Measurements from ENCODE around the gene MPV17.
"Not testable (repeated sequence)": the region's sequence is repeated elsewhere in the genome, so short reads cannot be mapped to it uniquely, and the experiment has no call there.

Gene MPV17, protein sequence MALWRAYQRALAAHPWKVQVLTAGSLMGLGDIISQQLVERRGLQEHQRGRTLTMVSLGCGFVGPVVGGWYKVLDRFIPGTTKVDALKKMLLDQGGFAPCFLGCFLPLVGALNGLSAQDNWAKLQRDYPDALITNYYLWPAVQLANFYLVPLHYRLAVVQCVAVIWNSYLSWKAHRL

DNA sequence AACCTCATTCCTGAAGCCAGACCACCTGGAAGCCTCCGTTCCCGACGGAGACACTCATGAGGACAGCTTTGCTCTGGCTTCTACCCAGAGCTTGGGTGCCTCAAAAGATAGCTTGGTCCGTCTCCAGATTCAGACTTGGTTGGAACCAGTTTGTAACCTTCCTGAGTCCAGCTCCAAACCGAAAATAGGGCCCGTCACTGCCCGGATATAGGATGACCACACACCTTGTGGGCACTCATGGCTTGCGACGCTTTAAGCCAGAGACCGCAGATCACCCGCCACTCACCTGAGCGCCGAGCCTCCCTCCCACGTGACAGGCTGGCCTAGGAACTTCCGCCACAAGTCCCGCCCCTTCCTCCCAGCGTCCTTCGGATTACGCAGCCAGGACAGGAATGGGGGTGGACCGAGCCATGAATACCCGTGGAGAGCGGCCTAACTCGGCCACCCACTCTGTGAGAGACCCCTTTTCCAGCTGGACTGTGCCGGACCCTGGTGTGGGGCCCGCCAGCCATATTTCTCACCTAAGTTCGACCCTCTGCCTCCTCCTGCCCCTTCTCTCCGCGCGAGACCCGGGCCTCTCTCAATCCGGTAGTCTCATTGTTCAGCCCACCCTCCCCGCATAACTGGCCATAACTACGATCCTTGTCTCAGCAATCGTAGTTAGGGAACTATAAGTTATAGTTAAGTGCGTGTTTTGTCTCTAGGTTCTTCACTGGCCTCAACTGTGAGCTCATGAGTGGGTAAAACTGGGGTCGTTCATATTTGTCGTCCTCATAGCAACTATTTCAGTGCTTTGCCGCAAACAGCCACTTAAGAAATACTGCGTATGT lies at the start of gene MPV17:
Gene MPV17, minus strand, starts transcription at position 332 of the 830 bp plus-strand sequence. CDS start 580 bp downstream, outside the sequence.
- peak; percentile 73 to 86 for DNase-seq
- H3K27ac Mint-ChIP-seq, result peak within 1 kb of the TSS; percentile 99
- H3K4me3 Mint-ChIP-seq, result peak within 1 kb of the TSS; percentile 97 to 99
- no peaks in the 10 kb centered on the region for H3K9me3 Mint-ChIP-seq
- H3K4me1 Mint-ChIP-seq, result peaks cover 19% of the 10 kb centered on the region
- H3K27me3 Mint-ChIP-seq, result no peaks in the 10 kb centered on the region
- ATAC-seq, result peak; percentile 98

GRCh38 chr2:27370816-27371620 lies 48.1 kb upstream of the MPV17 start:
- no peaks in the 10 kb centered on the region for H3K27me3 Mint-ChIP-seq
- peak; percentile 27 for ATAC-seq
- no peaks in the 10 kb centered on the region for H3K9me3 Mint-ChIP-seq
- H3K4me1 Mint-ChIP-seq, result peaks cover 50% of the 10 kb centered on the region
- DNase-seq, result peak; percentile 24 to 54
- H3K4me3 Mint-ChIP-seq, result peak overlapping the region; percentile 81 to 85
- peak overlapping the region; percentile 93 to 97 for H3K27ac Mint-ChIP-seq

DNA sequence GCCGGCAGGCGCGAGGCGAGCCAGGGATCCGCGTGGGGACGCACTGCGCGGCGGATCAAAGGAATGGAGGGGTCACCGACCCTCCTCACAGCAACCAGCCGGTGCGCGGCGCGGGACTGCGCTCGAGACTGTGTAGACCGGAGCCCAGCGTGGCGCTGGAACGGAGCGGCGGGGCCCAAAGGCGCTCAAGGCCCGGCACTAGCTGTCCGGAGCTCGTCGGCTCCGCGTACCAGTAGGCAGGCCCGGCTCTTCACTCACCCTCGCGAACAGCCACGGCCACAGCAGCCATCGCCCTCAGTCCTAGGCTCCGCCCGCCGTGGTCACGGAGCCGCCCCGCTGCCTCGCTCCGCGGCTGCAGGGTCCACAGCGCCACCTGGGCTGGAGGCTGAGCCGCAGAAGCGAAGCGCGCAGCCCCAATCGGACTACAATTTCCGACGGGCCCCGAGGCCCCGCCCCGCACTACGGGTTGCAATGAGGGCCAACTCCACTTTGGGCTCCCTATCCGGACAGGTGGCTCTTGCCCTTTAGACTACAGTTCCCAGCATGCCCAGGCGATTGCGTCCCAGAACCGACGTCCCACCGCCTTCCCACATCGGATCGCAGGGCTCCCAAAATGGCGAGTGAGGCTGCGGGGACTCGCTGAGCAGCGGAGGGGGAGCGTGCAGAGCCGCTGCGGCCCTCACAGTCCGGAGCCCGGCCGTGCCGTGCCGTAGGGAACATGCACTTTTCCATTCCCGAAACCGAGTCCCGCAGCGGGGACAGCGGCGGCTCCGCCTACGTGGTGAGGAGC lies 47.3 kb upstream of the MPV17 start, which contains the start of the genes EIF2B4 and SNX17:
Gene EIF2B4, minus strand, starts transcription at position 313 of the 790 bp plus-strand sequence. Its CDS starts 24 bp downstream, at position 289.
Gene SNX17, plus strand, starts transcription at position 591 of the 790 bp plus-strand sequence. Its CDS starts 128 bp downstream, at position 719.
- Mint-ChIP-seq H3K4me3 (peak within 1 kb of the TSS; percentile 81 to 85), H3K9me3 (no peaks in the 10 kb centered on the region), H3K27me3 (no peaks in the 10 kb centered on the region), H3K27ac (peak within 1 kb of the TSS; percentile 93 to 98), H3K4me1 (peaks cover 50% of the 10 kb centered on the region)
- ATAC-seq (peak; percentile 94), DNase-seq (peak; percentile 99 to 100)

DNA sequence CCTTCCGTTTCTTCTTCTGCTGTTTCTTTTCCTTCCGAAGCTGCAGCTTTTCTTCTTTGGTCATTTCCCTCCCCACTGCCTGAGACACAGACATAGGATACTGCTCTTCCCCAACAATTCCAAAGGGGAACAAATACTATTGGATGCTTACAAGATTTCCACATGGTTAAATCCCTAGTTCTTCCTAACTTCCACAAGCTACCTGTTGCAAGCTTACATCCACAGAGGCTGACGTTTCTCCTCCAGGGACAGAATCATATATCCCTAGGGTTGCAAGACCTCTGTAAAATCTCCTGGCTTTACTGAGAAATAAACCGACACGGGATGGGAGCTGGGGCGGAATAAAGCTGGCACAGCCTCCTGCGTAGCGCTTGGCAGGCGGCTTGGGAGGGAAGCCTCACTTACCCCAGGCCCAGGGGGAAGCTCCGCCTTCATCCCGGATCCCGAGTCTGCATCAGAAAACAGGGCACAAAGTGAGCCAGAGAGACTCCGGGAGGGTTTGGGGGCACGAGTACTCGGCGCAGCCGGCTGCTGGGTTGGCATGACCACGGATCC lies 46.7 kb upstream of the MPV17 start:
- Mint-ChIP-seq H3K4me1 (peaks cover 48% of the 10 kb centered on the region), H3K27ac (peak overlapping the region; percentile 93 to 94)
- no peak for ATAC-seq

DNA sequence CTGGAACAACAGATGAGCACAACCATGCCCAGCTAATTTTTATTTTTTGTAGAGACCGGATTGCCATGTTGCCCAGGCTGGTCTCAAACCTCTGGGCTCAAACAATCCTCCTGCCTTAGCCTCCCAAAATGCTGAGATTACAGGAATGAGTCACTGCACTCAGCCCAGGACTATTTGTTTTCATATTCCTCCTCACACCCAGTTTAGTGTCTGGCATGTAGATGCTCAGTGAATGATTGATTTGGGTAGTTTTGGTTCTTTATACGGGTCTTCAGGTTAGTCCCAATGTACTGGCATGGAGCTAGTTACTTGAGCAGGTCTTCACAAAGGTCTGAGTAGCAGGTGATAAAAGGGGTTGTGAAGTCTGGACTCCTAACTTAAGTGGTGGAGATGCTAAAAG lies 41.0 kb upstream of the MPV17 start:
- H3K27me3 Mint-ChIP-seq, result no peaks in the 10 kb centered on the region
- ATAC-seq, result no peak
- H3K4me1 Mint-ChIP-seq, result peaks cover 11% of the 10 kb centered on the region
- no peak overlapping the region for H3K4me3 Mint-ChIP-seq
- H3K27ac Mint-ChIP-seq, result no peak overlapping the region
- DNase-seq, result no peak
- H3K9me3 Mint-ChIP-seq, result no peaks in the 10 kb centered on the region

More for the DNA sequence above, 46.7 kb upstream of the MPV17 start:
- Mint-ChIP-seq H3K27me3 (no peaks in the 10 kb centered on the region), H3K4me3 (peak overlapping the region; percentile 81 to 85), H3K9me3 (no peaks in the 10 kb centered on the region)
- DNase-seq, result no peak

GRCh38 chr2:27362678-27363420 lies 40.0 kb upstream of the MPV17 start:
- no peak for ATAC-seq
- DNase-seq, result no peak
- no peak overlapping the region for H3K27ac Mint-ChIP-seq

GRCh38 chr2:27356382-27357181 lies 33.7 kb upstream of the MPV17 start, which contains the start of gene GTF3C2:
TSS of gene GTF3C2 (minus strand) at chr2:27356764. CDS start at chr2:27343554, 13,210 bp downstream.
- peaks cover 50% of the 10 kb centered on the region for H3K4me1 Mint-ChIP-seq

More at GRCh38 chr2:27362678-27363420, 40.0 kb upstream of the MPV17 start:
- Mint-ChIP-seq H3K27me3 (no peaks in the 10 kb centered on the region), H3K4me3 (no peak overlapping the region), H3K4me1 (peaks cover 15% of the 10 kb centered on the region), H3K9me3 (no peaks in the 10 kb centered on the region)

DNA sequence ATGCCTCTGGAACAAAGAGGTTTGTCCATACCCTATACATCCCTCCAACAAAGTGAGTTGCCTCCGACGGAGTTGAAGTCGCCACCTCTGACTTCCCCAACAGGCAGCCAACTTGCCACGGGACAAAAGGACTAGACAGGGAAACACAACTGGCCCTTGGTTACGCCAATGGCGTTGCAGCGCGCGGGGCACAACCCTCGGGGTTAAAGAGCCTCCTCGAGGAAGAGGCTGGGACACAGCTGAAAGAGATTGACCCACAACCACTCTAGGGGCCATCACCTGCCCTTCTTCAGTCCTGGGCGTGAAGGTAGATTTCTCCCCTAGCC lies 33.1 kb upstream of the MPV17 start:
- no peaks in the 10 kb centered on the region for H3K9me3 Mint-ChIP-seq
- no peaks in the 10 kb centered on the region for H3K27me3 Mint-ChIP-seq
- peaks cover 56% of the 10 kb centered on the region for H3K4me1 Mint-ChIP-seq
- DNase-seq (no peak), ATAC-seq (peak; percentile 53)
- peak overlapping the region; percentile 99 to 100 for H3K27ac Mint-ChIP-seq
- H3K4me3 Mint-ChIP-seq, result peak overlapping the region; percentile 94 to 99

More at GRCh38 chr2:27356382-27357181, 33.7 kb upstream of the MPV17 start, which contains the start of gene GTF3C2:
- ATAC-seq (peak; percentile 89), DNase-seq (peak; percentile 89 to 92)
- Mint-ChIP-seq H3K27ac (peak within 1 kb of the TSS; percentile 99 to 100), H3K4me3 (peak within 1 kb of the TSS; percentile 94 to 99), H3K9me3 (no peaks in the 10 kb centered on the region), H3K27me3 (no peaks in the 10 kb centered on the region)

DNA sequence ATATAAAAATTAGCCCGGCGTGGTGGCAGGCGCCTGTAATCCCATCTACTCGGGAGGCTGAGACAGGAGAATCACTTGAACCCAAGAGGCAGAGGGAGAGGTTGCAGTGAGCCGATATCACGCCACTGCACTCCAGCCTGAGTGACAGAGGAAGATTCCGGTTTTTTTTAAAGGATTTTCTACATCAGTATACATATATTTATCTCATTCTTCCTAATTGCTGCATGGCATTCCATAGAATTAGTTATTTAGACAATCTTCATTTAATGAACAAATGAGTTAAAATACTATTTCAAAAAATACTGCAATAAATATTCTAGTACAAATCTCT lies 31.7 kb upstream of the MPV17 start:
- no peak overlapping the region for H3K27ac Mint-ChIP-seq
- peaks cover 65% of the 10 kb centered on the region for H3K4me1 Mint-ChIP-seq
- no peak for ATAC-seq
- no peak for DNase-seq
- H3K9me3 Mint-ChIP-seq, result no peaks in the 10 kb centered on the region
- H3K4me3 Mint-ChIP-seq, result peak overlapping the region; percentile 23 to 33
- no peaks in the 10 kb centered on the region for H3K27me3 Mint-ChIP-seq

- peaks cover 65% of the 10 kb centered on the region for H3K4me1 Mint-ChIP-seq
- ATAC-seq (no peak), DNase-seq (no peak)
- peak overlapping the region; percentile 33 to 34 for H3K4me3 Mint-ChIP-seq
- H3K27me3 Mint-ChIP-seq, result no peaks in the 10 kb centered on the region
- no peaks in the 10 kb centered on the region for H3K9me3 Mint-ChIP-seq
- H3K27ac Mint-ChIP-seq, result peak overlapping the region in 1 of 2 donors; percentile 70
Observed at GRCh38 chr2:27353762-27354596, 31.1 kb upstream of the MPV17 start.

- not testable (repeated sequence) for H3K9me3 Mint-ChIP-seq, H3K27me3 Mint-ChIP-seq, ATAC-seq, H3K27ac Mint-ChIP-seq, DNase-seq
- Mint-ChIP-seq H3K4me1 (peaks cover 61% of the 10 kb centered on the region), H3K4me3 (peak overlapping the region in 1 of 2 donors; percentile 34)
Observed at GRCh38 chr2:27353386-27353761, 30.5 kb upstream of the MPV17 start.

- Mint-ChIP-seq H3K27me3 (no peaks in the 10 kb centered on the region), H3K9me3 (no peaks in the 10 kb centered on the region), H3K4me1 (peaks cover 66% of the 10 kb centered on the region), H3K27ac (peak overlapping the region in 1 of 2 donors; percentile 1), H3K4me3 (peak overlapping the region; percentile 35 to 40)
- peak; percentile 52 for ATAC-seq
- DNase-seq, result no peak
Observed at GRCh38 chr2:27351802-27352598, 29.1 kb upstream of the MPV17 start.
